Measurements from ENCODE around the gene SLTM.
A peak's percentile ranks its signal among the peaks of the same experiment; 100 is the strongest.
"Not testable (repeated sequence)": the region's sequence is repeated elsewhere in the genome, so short reads cannot be mapped to it uniquely, and the experiment has no call there.

The SLTM gene

DNA sequence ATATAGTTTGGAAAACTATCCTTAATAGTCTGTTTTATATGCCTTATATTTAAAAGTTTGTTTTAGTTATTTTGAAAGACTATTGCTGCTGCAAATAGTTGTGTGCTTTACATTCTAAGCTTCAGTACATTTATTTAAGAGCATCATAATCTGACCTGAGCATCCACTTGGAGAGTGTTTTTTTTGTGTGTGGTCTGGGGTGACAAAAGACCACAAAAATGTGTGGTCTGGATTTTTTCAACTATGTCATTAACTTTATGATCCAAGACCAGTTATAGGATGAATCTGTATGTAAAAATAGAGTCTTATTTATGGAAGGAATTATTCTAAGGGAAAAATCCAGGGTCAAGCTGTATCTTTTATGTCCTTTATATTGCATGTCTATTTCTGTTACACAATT lies 77.4 kb downstream of the SLTM start:
- no peak for DNase-seq (ENCODE audit: low read depth, low spot score)
- Histone ChIP-seq H3K9me3 (ENCODE audit: insufficient read depth, low read length) (no peaks in the 10 kb centered on the region), H3K36me3 (ENCODE audit: insufficient read depth, insufficient read length, low read length) (peaks cover 8% of the 10 kb centered on the region), H3K4me1 (ENCODE audit: insufficient read depth, insufficient read length) (no peaks in the 10 kb centered on the region), H3K27me3 (ENCODE audit: insufficient read depth, insufficient read length) (no peaks in the 10 kb centered on the region), H3K9ac (ENCODE audit: insufficient read length, low read depth) (no peak overlapping the region), H3K4me3 (ENCODE audit: insufficient read length, low read depth) (no peak overlapping the region)
- TF ChIP-seq ZNF274 (IDR thresholded peaks at IDR 0.05; ENCODE audit: low read depth, low read length) (no peak), SUZ12 (IDR thresholded peaks at IDR 0.05; ENCODE audit: extremely low read depth, insufficient read depth, insufficient read length) (no peak), YY1 (IDR thresholded peaks at IDR 0.05; ENCODE audit: insufficient read depth, insufficient read length) (no peak)

DNA sequence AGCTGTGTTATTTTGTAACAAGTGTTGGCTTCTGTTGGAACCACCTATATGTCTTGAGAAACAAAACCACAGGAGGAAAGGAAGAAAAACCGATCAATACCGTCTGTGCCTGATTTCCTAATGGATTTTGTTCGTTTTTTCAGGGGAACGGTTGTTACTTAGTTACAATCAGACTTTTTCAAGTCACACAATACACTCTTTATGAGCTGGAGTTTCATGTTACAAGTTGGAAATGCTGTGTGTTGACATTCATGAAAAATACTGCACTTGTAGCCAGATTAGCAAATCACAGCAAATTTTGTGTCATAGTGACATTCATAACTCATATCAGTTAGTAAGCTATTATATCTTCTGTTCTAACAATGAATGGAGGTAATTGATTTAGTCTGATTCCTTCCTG lies 78.9 kb downstream of the SLTM start:
- no peaks in the 10 kb centered on the region for H3K4me1 ChIP-seq (ENCODE audit: insufficient read depth, insufficient read length)
- H3K27me3 ChIP-seq (ENCODE audit: insufficient read depth, insufficient read length), result no peaks in the 10 kb centered on the region
- DNase-seq (ENCODE audit: low read depth, low spot score), result no peak
- H3K9ac ChIP-seq (ENCODE audit: insufficient read length, low read depth), result no peak overlapping the region
- TF ChIP-seq ZNF274 (IDR thresholded peaks at IDR 0.05; ENCODE audit: low read depth, low read length), result no peak
- TF ChIP-seq SUZ12 (IDR thresholded peaks at IDR 0.05; ENCODE audit: extremely low read depth, insufficient read depth, insufficient read length), result no peak
- no peak for TF ChIP-seq YY1 (IDR thresholded peaks at IDR 0.05; ENCODE audit: insufficient read depth, insufficient read length)
- H3K4me3 ChIP-seq (ENCODE audit: insufficient read length, low read depth), result no peak overlapping the region
- no peaks in the 10 kb centered on the region for H3K9me3 ChIP-seq (ENCODE audit: insufficient read depth, low read length)
- peaks cover 8% of the 10 kb centered on the region for H3K36me3 ChIP-seq (ENCODE audit: insufficient read depth, insufficient read length, low read length)

DNA sequence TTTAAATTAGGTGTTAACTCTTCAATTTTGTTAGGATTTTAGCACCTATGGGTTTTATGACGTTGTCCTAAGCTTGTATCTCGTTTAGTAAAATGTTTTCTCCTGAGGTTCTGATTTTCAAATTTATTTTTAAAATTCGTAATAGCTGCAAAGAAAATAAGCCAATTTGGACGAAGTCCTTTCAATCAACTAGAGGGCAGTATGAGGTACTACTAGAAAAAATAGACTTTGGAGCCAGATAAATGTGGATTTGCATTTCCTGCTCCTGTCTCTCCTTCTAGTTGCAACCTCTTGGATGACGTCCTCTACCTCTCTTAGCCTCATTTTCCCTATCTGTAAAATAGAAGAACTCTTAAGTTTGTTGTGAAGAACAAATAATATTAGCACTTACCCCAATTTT lies 81.1 kb downstream of the SLTM start:
- H3K36me3 ChIP-seq (ENCODE audit: insufficient read depth, insufficient read length, low read length), result peaks cover 9% of the 10 kb centered on the region
- no peak overlapping the region for H3K4me3 ChIP-seq (ENCODE audit: insufficient read length, low read depth)
- H3K9ac ChIP-seq (ENCODE audit: insufficient read length, low read depth), result no peak overlapping the region
- H3K9me3 ChIP-seq (ENCODE audit: insufficient read depth, low read length), result no peaks in the 10 kb centered on the region
- H3K4me1 ChIP-seq (ENCODE audit: insufficient read depth, insufficient read length), result no peaks in the 10 kb centered on the region
- TF ChIP-seq YY1 (IDR thresholded peaks at IDR 0.05; ENCODE audit: insufficient read depth, insufficient read length) (no peak), ZNF274 (IDR thresholded peaks at IDR 0.05; ENCODE audit: low read depth, low read length) (no peak), SUZ12 (IDR thresholded peaks at IDR 0.05; ENCODE audit: extremely low read depth, insufficient read depth, insufficient read length) (no peak)
- no peak for DNase-seq (ENCODE audit: low read depth, low spot score)
- no peaks in the 10 kb centered on the region for H3K27me3 ChIP-seq (ENCODE audit: insufficient read depth, insufficient read length)

DNA sequence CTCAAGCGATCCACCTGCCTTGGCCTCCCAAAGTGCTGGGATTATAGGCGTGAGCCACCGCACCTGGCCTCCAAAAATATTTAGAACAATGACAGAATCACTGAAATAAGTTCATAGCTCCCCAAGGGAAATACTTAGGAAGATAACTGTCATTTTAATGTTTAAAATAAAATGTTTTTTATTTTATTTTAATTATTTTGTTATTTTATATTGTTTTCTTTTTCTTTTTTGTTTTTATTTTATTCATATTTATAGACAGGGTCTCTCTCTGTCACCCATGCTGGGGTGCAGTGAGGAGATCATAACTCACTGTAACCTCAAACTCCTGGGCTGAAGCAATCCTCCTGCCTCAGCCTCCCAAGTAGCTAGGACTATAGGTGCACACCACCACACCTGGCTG lies 82.3 kb downstream of the SLTM start:
- peaks cover 12% of the 10 kb centered on the region for H3K36me3 ChIP-seq (ENCODE audit: insufficient read depth, insufficient read length, low read length)
- DNase-seq (ENCODE audit: low read depth, low spot score); H3K9me3 ChIP-seq (ENCODE audit: insufficient read depth, low read length); H3K4me1 ChIP-seq (ENCODE audit: insufficient read depth, insufficient read length); H3K4me3 ChIP-seq (ENCODE audit: insufficient read length, low read depth); H3K9ac ChIP-seq (ENCODE audit: insufficient read length, low read depth); H3K27me3 ChIP-seq (ENCODE audit: insufficient read depth, insufficient read length): not testable (repeated sequence)

DNA sequence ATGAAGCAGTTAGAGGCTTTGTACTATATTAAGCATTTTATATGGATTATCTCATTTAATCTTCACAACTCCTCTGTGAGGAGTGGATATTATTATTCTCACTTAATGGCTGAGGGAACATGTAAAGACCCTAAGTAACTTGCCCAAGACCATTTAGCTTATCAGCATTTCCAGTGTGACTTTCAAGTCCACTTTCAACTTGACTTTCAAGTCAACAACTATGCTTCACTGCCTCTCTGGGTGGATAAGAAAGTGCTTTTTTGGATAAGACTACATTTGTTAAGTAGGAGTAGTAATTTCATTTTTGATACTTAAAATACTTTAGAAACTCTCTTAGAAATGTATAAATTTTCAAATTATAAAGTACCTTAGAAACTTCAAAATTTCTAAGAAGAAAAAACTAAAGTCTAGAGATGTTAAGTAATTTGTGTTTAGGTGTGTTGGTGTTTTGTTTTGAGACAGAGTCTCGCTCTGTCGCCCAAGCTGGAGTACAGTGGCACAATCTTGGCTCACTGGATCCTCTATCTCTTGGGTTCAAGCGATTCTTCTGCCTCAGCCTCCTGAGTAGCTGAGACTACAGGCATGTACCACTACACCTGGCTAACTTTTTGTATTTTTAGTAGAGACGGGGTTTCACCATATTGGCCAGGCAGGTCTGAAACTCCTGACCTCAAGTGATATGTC lies 90.6 kb downstream of the SLTM start:
- Histone ChIP-seq H3K9me3 (ENCODE audit: insufficient read depth, low read length) (no peaks in the 10 kb centered on the region), H3K27me3 (ENCODE audit: insufficient read depth, insufficient read length) (no peaks in the 10 kb centered on the region), H3K36me3 (ENCODE audit: insufficient read depth, insufficient read length, low read length) (peaks cover 8% of the 10 kb centered on the region), H3K4me3 (ENCODE audit: insufficient read length, low read depth) (no peak overlapping the region), H3K9ac (ENCODE audit: insufficient read length, low read depth) (no peak overlapping the region), H3K4me1 (ENCODE audit: insufficient read depth, insufficient read length) (no peaks in the 10 kb centered on the region)
- TF ChIP-seq ZNF274 (IDR thresholded peaks at IDR 0.05; ENCODE audit: low read depth, low read length) (no peak), SUZ12 (IDR thresholded peaks at IDR 0.05; ENCODE audit: extremely low read depth, insufficient read depth, insufficient read length) (no peak), YY1 (IDR thresholded peaks at IDR 0.05; ENCODE audit: insufficient read depth, insufficient read length) (no peak)
- no peak for DNase-seq (ENCODE audit: low read depth, low spot score)

DNA sequence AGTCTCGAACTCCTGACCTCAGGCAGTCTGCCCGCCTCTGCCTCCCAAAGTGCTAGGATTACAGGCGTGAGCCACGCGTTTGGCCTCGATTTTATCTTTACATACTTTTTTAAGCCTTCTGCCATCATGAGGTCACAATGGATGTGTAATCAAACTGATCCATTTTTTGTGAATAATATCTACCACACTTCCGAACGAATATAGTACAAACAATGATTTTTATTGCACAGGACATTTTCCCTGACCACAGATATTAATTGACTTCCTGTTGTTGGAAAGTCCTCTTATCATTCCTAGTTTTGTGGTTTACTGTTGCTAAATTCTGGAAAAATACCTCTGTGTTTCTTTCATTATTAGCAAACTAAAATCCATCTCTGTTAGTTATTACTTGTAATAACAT lies 93.4 kb downstream of the SLTM start:
- TF ChIP-seq ZNF274 (IDR thresholded peaks at IDR 0.05; ENCODE audit: low read depth, low read length), result no peak
- TF ChIP-seq YY1 (IDR thresholded peaks at IDR 0.05; ENCODE audit: insufficient read depth, insufficient read length), result no peak
- no peak for TF ChIP-seq SUZ12 (IDR thresholded peaks at IDR 0.05; ENCODE audit: extremely low read depth, insufficient read depth, insufficient read length)
- no peaks in the 10 kb centered on the region for H3K27me3 ChIP-seq (ENCODE audit: insufficient read depth, insufficient read length)
- no peaks in the 10 kb centered on the region for H3K36me3 ChIP-seq (ENCODE audit: insufficient read depth, insufficient read length, low read length)
- H3K4me3 ChIP-seq (ENCODE audit: insufficient read length, low read depth), result no peak overlapping the region
- H3K9ac ChIP-seq (ENCODE audit: insufficient read length, low read depth), result no peak overlapping the region
- no peaks in the 10 kb centered on the region for H3K9me3 ChIP-seq (ENCODE audit: insufficient read depth, low read length)
- no peak for DNase-seq (ENCODE audit: low read depth, low spot score)
- no peaks in the 10 kb centered on the region for H3K4me1 ChIP-seq (ENCODE audit: insufficient read depth, insufficient read length)

DNA sequence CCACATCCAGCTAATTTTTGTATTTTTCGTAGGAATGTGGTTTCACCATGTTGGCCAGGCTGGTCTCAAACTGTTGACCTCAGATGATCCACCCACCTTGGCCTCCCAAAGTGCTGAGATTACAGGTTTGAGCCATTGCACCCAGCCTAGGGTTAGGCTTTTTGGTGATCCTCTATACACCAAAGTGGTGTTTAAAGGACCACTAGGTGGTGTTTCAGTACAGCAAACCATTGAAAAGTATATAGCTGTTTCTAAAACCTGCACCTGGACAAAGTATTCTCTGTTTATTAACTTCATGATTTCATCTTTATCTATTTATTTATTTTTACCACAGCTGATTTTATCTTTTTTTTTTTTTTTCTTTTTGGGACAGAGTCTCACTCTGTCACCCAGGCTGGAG lies 94.0 kb downstream of the SLTM start:
- no peaks in the 10 kb centered on the region for H3K9me3 ChIP-seq (ENCODE audit: insufficient read depth, low read length)
- no peaks in the 10 kb centered on the region for H3K36me3 ChIP-seq (ENCODE audit: insufficient read depth, insufficient read length, low read length)
- TF ChIP-seq SUZ12 (IDR thresholded peaks at IDR 0.05; ENCODE audit: extremely low read depth, insufficient read depth, insufficient read length) (no peak), YY1 (IDR thresholded peaks at IDR 0.05; ENCODE audit: insufficient read depth, insufficient read length) (no peak), ZNF274 (IDR thresholded peaks at IDR 0.05; ENCODE audit: low read depth, low read length) (no peak)
- H3K4me3 ChIP-seq (ENCODE audit: insufficient read length, low read depth), result no peak overlapping the region
- no peak for DNase-seq (ENCODE audit: low read depth, low spot score)
- H3K4me1 ChIP-seq (ENCODE audit: insufficient read depth, insufficient read length), result no peaks in the 10 kb centered on the region
- no peak overlapping the region for H3K9ac ChIP-seq (ENCODE audit: insufficient read length, low read depth)
- no peaks in the 10 kb centered on the region for H3K27me3 ChIP-seq (ENCODE audit: insufficient read depth, insufficient read length)

DNA sequence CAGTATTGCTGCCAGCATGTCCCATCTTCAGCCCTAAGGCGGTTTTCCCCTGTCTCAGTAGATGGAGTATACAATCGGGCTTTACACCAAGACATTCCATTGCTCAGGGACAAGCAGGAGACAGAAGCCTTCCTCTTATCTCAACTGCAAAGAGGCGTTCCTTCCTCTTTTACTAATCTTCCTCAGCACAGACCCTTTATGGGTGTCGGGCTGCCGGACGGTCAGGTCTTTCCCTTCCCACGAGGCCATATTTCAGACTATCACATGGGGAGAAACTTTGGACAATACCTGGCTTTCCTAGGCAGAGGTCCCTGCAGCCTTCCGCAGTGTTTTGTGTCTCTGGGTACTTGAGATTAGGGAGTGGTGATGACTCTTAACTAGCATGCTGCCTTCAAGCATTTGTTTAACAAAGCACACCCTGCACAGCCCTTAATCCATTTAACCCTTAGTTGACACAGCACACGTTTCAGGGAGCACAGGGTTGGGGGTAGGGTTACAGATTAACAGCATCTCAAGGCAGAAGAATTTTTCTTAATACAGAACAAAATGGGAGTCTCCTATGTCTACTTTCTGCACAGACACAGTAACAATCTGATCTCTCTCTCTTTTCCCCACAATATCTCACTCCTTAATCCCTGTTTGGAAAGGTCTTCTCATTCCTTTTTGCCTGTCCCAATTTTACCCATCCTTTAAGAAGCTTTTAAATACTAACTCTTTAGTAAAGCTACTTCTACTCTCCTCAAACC lies 99.6 kb downstream of the SLTM start:
- peak overlapping the region; percentile 68 for H3K9ac ChIP-seq (ENCODE audit: insufficient read length, low read depth)

More for the DNA sequence above, 99.6 kb downstream of the SLTM start:
- DNase-seq (ENCODE audit: low read depth, low spot score), result peak; percentile 55
- H3K4me3 ChIP-seq (ENCODE audit: insufficient read length, low read depth), result peak overlapping the region; percentile 21
- not testable (repeated sequence) for H3K36me3 ChIP-seq (ENCODE audit: insufficient read depth, insufficient read length, low read length); H3K27me3 ChIP-seq (ENCODE audit: insufficient read depth, insufficient read length); H3K9me3 ChIP-seq (ENCODE audit: insufficient read depth, low read length); H3K4me1 ChIP-seq (ENCODE audit: insufficient read depth, insufficient read length)
